ENCODE results near the gene EYS. TPM values are rescaled to one million over a fixed set of nuclear protein-coding genes. Genes with fewer than 3 reads are reported as not detected.

The EYS gene
- total RNA-seq, 2 donors from 2014 or later = 0.18 to 3.5 TPM

DNA sequence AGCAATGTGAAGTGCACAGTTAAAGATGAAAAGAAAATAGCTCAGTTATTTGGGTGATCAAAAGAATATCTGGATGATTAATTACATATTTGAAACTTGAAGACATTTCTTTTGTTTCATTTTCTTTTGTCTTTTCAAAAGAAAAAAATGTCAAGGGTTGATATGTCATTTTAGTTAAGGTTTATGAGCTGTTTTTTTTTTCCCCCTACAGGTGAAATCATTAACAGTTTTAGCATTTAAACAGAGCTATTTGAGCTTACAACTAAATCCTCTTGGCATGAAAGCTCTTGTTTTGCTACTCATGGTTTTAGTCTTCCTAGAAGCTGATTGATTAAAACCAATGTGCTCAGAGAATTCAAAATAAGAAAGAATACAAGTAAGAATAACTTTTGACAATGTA, 1184.2 kb downstream of the EYS start:
- Histone ChIP-seq H3K36me3 (no peaks in the 10 kb centered on the region), H3K27ac (no peak overlapping the region), H3K27me3 (replicated peaks; ENCODE audit: insufficient read depth) (no peaks in the 10 kb centered on the region), H3K4me3 (no peak overlapping the region), H3K4me1 (replicated peaks) (no peaks in the 10 kb centered on the region), H3K9me3 (no peaks in the 10 kb centered on the region)
- no peak for DNase-seq (ENCODE audit: low spot score)
- TF ChIP-seq POLR2AphosphoS5 (IDR thresholded peaks at IDR 0.05) = no peak
- TF ChIP-seq POLR2A (IDR thresholded peaks at IDR 0.05) = no peak
- TF ChIP-seq, protein P1, sequence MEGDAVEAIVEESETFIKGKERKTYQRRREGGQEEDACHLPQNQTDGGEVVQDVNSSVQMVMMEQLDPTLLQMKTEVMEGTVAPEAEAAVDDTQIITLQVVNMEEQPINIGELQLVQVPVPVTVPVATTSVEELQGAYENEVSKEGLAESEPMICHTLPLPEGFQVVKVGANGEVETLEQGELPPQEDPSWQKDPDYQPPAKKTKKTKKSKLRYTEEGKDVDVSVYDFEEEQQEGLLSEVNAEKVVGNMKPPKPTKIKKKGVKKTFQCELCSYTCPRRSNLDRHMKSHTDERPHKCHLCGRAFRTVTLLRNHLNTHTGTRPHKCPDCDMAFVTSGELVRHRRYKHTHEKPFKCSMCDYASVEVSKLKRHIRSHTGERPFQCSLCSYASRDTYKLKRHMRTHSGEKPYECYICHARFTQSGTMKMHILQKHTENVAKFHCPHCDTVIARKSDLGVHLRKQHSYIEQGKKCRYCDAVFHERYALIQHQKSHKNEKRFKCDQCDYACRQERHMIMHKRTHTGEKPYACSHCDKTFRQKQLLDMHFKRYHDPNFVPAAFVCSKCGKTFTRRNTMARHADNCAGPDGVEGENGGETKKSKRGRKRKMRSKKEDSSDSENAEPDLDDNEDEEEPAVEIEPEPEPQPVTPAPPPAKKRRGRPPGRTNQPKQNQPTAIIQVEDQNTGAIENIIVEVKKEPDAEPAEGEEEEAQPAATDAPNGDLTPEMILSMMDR (IDR thresholded peaks at IDR 0.05) = no peak
- intact Hi-C loops (cut with DNase I) = no loop called here

GRCh38 chr6:64520050-64520449, 1187.0 kb downstream of the EYS start:
- Histone ChIP-seq H3K9me3 (no peaks in the 10 kb centered on the region), H3K27me3 (replicated peaks; ENCODE audit: insufficient read depth) (no peaks in the 10 kb centered on the region), H3K27ac (no peak overlapping the region), H3K4me3 (no peak overlapping the region), H3K4me1 (replicated peaks) (no peaks in the 10 kb centered on the region), H3K36me3 (no peaks in the 10 kb centered on the region)
- TF ChIP-seq POLR2A (IDR thresholded peaks at IDR 0.05) = no peak
- TF ChIP-seq, protein P1 (IDR thresholded peaks at IDR 0.05) = no peak
- no peak for TF ChIP-seq POLR2AphosphoS5 (IDR thresholded peaks at IDR 0.05)
- DNase-seq (ENCODE audit: low spot score) = no peak
- intact Hi-C loops (cut with DNase I) = no loop called here

- H3K27me3 ChIP-seq (replicated peaks; ENCODE audit: insufficient read depth) = no peaks in the 10 kb centered on the region
- no peak overlapping the region for H3K4me3 ChIP-seq
- no peak for DNase-seq (ENCODE audit: low spot score)
- H3K27ac ChIP-seq = no peak overlapping the region
- no peak for TF ChIP-seq POLR2AphosphoS5 (IDR thresholded peaks at IDR 0.05)
- TF ChIP-seq POLR2A (IDR thresholded peaks at IDR 0.05) = no peak
- TF ChIP-seq, protein P1 (IDR thresholded peaks at IDR 0.05) = no peak
- 62% methylated on average over 1 of the region's 1 CpG for WGBS
- H3K4me1 ChIP-seq (replicated peaks) = no peaks in the 10 kb centered on the region
- H3K36me3 ChIP-seq = no peaks in the 10 kb centered on the region
- no peaks in the 10 kb centered on the region for H3K9me3 ChIP-seq
- intact Hi-C loops (cut with DNase I) = no loop called here
These were observed 1190.6 kb downstream of the EYS start for GRCh38 chr6:64516393-64516792.

GRCh38 chr6:64507661-64508060, 1199.4 kb downstream of the EYS start:
- no peak for DNase-seq (ENCODE audit: low spot score)
- H3K36me3 ChIP-seq = no peaks in the 10 kb centered on the region
- TF ChIP-seq, protein P1 (IDR thresholded peaks at IDR 0.05) = no peak
- TF ChIP-seq POLR2A (IDR thresholded peaks at IDR 0.05) (no peak), POLR2AphosphoS5 (IDR thresholded peaks at IDR 0.05) (no peak)
- no peaks in the 10 kb centered on the region for H3K9me3 ChIP-seq
- no peak overlapping the region for H3K27ac ChIP-seq
- H3K4me1 ChIP-seq (replicated peaks) = peaks cover 3% of the 10 kb centered on the region
- intact Hi-C loops (cut with DNase I) = no loop called here
- 69% methylated on average over 3 of the region's 3 CpGs for WGBS
- H3K27me3 ChIP-seq (replicated peaks; ENCODE audit: insufficient read depth) = no peaks in the 10 kb centered on the region
- H3K4me3 ChIP-seq = no peak overlapping the region

- TF ChIP-seq POLR2AphosphoS5 (IDR thresholded peaks at IDR 0.05) (no peak), POLR2A (IDR thresholded peaks at IDR 0.05) (no peak)
- TF ChIP-seq, protein P1 (IDR thresholded peaks at IDR 0.05) = no peak
- Histone ChIP-seq H3K9me3 (no peaks in the 10 kb centered on the region), H3K4me1 (replicated peaks) (peaks cover 3% of the 10 kb centered on the region), H3K4me3 (no peak overlapping the region), H3K27me3 (replicated peaks; ENCODE audit: insufficient read depth) (no peaks in the 10 kb centered on the region), H3K27ac (no peak overlapping the region), H3K36me3 (no peaks in the 10 kb centered on the region)
- 30% methylated on average over 4 of the region's 4 CpGs for WGBS
- intact Hi-C loops (cut with DNase I) = no loop called here
- DNase-seq (ENCODE audit: low spot score) = no peak
These were observed 1201.7 kb downstream of the EYS start for GRCh38 chr6:64505312-64505711.
